C4-2B (cell line): ENCODE measurements around the gene SPECC1L.

Experiments
- H3K27ac ChIP-seq: fragments of 450-650 bp; 2 replicates; pipeline ENCODE4 v1.5.1; 2017
- ZFX ChIP-seq: fragments of 450-650 bp; IDR thresholded peaks from 2 replicates; pipeline ENCODE4 v1.6.1; 2017
- TF ChIP-seq, protein P1 (sequence below): fragments of 450-650 bp; conservative IDR thresholded peaks from 2 replicates; pipeline ENCODE4 v1.5.1; 2017; ENCODE audit warnings: mild to moderate bottlenecking

SPECC1L gene

DNA sequence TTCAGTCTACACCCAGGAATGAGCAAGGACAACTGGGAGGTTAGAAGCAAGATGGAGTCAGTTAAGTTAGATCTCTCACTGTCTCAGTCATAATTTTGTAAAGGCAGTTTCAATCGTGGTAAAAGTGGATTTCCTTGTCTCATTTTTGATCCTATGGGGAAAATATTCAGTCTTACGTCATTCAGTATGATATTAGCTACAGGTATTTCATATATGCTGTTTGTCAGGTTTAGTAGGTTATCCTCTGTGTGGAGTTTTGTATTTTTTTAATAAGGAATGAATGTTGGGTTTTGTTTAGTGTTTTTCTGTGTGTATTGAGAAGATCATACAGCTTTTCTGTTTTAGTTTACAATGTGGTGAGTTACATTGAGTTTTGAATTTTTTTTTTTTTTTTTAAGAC is 11.8 kb downstream of the SPECC1L start:
- TF ChIP-seq, protein P1, sequence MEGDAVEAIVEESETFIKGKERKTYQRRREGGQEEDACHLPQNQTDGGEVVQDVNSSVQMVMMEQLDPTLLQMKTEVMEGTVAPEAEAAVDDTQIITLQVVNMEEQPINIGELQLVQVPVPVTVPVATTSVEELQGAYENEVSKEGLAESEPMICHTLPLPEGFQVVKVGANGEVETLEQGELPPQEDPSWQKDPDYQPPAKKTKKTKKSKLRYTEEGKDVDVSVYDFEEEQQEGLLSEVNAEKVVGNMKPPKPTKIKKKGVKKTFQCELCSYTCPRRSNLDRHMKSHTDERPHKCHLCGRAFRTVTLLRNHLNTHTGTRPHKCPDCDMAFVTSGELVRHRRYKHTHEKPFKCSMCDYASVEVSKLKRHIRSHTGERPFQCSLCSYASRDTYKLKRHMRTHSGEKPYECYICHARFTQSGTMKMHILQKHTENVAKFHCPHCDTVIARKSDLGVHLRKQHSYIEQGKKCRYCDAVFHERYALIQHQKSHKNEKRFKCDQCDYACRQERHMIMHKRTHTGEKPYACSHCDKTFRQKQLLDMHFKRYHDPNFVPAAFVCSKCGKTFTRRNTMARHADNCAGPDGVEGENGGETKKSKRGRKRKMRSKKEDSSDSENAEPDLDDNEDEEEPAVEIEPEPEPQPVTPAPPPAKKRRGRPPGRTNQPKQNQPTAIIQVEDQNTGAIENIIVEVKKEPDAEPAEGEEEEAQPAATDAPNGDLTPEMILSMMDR: no peak
- no peak for TF ChIP-seq ZFX
- H3K27ac ChIP-seq: no peak overlapping the region; the same call in 1 of the 2 replicates

DNA sequence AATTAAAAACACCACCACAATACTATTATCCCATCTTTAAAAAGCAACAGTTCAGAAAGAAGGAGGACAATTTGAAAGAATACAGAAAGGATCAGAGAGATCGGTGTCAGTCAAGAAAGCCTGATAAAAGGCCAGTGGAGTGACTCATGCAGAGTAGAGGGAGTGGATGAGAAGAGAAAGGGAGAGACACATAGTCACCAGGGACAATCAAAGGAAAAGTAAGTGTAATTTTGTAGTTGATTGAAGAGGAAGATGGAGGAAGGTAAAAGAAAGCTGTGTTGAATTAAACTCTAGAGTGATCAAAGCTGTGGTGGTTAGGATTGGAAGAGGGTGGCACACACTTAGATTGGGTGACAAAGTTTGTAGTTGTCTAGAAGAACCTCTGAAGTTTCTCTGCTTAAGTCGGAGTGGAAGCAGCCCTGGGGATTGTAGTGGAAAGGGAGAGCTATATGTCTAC is 14.1 kb downstream of the SPECC1L start:
- no peak overlapping the region for H3K27ac ChIP-seq
- TF ChIP-seq, protein P1: no peak
- no peak for TF ChIP-seq ZFX

DNA sequence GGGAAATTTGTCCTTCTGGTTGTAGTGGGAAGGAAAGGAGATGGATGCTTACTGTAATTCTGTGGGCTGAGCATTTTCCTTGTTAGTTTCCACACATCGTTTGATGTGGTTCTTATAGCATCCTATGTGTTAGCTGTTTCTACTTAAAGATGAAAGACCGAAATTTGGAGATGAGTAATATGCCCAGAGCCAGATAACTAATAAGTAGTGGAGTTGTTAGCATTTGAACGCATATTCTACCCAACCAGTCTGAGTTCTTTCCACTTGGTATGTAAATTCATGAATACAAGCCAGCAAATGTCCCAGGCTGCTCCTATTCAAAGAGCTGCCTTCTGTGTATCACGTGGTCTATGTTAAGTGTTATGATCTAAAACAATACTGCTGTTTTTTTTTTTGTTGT is 14.6 kb downstream of the SPECC1L start:
- H3K27ac ChIP-seq: peak overlapping the region; percentile 34
- TF ChIP-seq ZFX: no peak
- TF ChIP-seq, protein P1: no peak

DNA sequence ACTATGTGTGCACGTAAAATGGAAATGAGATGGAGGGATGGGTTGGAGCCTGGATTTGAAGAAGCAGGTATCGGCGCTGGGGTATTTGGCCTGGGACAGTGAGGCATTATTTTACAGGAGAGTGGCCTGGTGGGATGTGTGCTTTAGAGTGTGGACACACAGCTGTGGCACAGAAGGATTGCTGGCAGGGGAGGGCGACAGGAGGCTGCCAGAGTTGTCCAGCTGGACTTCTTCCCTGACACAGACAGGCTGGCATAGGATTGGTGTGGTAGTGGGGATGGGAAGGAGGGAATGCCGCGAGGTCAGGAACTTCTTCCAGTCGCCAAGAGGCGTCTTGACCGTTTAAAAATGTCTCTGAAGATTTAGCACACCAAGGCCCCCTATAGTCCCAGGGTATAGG is 16.6 kb downstream of the SPECC1L start:
- peak overlapping the region; percentile 77 for H3K27ac ChIP-seq

DNA sequence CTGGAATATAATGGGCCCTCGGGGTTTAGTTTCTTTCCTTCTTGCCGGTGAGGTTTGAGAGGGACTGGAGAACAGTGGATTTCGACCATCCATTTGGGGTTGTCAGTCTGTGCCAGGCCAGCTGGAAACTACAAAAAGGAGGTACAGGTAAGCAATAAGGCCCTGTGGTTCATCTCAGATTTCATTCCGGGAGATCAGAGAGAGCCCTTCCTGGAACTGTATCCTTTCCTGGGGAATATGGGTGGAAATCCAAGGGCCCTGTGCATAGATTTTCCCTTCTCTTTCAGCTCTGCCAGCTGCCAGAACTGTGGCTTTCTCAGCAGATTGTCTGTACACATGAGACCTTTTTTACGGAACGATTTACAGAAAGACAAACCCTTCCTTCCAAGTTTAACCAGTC is 17.2 kb downstream of the SPECC1L start:
- 0 out of 2 replicates have a peak, but pooled peaks have one; percentile 18 for TF ChIP-seq ZFX
- H3K27ac ChIP-seq: peak overlapping the region; percentile 77

DNA sequence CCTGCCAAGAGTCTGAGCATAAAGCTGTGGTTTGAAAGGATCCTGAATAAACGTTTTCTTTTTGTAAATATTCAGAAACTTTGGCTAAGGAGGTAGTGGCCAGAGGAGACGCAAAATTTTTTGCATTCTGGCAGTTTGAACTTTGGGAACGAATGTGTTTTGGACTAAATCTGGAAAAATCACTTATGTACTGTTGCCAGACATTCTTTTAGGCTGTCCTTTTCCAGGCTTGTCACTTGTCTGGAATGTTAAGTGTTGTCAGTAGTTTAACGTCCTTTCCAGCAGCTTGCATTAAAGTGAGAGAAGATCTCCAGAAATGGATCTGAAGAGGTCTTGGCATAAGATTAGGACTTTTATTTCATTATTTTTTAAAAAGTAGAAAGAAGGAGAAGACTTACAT is 18.5 kb downstream of the SPECC1L start:
- peak overlapping the region; percentile 77 for H3K27ac ChIP-seq
- TF ChIP-seq, protein P1: no peak
- no peak for TF ChIP-seq ZFX

DNA sequence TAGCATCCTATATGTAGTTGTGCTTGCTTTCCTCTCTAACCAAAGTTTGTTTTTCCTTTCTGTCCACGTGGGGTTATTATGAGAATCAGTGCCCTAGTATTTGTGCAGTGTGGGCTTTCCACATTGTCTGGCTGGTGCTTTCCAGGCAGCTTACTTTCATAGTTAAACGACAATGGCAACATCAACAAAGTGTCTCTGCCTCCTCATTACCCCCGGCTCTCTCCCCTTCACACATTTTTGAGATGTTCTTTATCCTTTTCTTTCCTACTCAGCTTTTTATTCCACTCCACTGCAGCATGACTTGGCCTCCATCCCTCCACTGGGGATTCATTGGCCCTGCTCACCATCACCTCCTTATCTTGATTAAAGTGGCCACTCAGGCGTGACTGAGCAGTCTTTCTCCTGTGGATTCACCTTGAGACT is 19.1 kb downstream of the SPECC1L start:
- TF ChIP-seq, protein P1: no peak
- TF ChIP-seq ZFX: no peak
- peak overlapping the region; percentile 90 for H3K27ac ChIP-seq

DNA sequence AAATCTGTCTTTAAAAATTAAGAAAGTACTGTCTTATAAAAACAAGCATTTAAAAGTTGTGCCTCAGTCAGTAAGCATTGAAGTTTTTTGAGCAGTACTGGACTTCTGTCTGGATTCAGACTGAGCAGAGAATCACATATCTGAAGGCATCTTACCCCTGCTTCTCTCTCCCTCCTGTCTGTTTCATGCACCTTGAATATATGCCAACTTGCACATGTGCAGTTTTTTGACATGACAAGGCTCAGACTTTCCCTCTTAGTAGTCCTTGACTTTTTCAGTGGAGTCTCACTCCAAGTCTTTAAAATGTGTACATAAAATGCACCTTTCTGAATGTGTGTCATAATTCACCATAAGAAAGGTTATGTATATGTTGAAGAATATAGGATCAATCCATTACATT is 19.8 kb downstream of the SPECC1L start:
- TF ChIP-seq, protein P1: no peak
- no peak for TF ChIP-seq ZFX
- H3K27ac ChIP-seq: peak overlapping the region; percentile 90
